ENCODE measurements around the gene PRR30. TPM values are rescaled to one million over a fixed set of nuclear protein-coding genes. Genes with fewer than 3 reads are reported as not detected.

PRR30 gene
- total RNA-seq, 1 donor from 2014 or later, result not detected

DNA sequence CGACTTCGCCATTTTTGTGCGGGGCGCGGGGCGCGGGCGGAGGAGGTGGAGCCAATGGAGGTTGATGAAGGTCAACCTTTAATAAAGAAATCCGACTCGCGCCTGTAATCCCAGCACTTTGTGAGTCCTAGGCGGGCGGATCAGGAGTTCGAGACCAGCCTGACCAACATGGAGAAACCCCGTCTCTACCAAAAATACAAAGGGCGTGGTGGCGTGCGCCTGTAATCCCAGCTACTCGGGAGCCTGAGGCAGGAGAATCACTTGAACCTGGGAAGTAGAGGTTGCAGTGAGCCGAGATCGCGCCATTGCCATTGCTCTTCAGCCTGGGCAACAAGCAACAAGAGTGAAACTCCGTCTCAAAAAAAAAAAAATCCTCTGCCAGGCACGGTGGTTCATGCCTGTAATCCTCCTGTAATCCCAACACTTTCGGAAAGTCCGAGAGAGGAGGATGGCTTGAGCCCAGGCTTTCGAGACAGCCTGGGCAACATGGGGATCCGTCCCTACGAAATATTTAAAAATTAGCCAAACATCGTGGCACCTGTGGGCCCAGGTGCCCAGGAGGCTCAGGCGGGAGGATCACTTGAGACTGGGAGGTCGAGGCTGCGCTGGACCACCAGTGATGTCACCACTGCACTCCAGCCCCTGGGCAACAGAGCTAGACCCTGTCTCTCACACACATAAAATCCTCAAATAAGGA lies 4.3 kb downstream of the PRR30 start:
- Mint-ChIP-seq H3K9me3 (ENCODE audit: unreplicated experiment) (peaks cover 11% of the 10 kb centered on the region), H3K27ac (ENCODE audit: unreplicated experiment) (peak overlapping the region; percentile 38), H3K27me3 (ENCODE audit: unreplicated experiment) (peaks cover 14% of the 10 kb centered on the region), H3K4me3 (ENCODE audit: unreplicated experiment) (peak overlapping the region; percentile 90), H3K36me3 (ENCODE audit: unreplicated experiment) (no peaks in the 10 kb centered on the region), H3K4me1 (ENCODE audit: low read depth, unreplicated experiment) (peaks cover 8% of the 10 kb centered on the region)
- TF ChIP-seq, protein P1, sequence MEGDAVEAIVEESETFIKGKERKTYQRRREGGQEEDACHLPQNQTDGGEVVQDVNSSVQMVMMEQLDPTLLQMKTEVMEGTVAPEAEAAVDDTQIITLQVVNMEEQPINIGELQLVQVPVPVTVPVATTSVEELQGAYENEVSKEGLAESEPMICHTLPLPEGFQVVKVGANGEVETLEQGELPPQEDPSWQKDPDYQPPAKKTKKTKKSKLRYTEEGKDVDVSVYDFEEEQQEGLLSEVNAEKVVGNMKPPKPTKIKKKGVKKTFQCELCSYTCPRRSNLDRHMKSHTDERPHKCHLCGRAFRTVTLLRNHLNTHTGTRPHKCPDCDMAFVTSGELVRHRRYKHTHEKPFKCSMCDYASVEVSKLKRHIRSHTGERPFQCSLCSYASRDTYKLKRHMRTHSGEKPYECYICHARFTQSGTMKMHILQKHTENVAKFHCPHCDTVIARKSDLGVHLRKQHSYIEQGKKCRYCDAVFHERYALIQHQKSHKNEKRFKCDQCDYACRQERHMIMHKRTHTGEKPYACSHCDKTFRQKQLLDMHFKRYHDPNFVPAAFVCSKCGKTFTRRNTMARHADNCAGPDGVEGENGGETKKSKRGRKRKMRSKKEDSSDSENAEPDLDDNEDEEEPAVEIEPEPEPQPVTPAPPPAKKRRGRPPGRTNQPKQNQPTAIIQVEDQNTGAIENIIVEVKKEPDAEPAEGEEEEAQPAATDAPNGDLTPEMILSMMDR (IDR thresholded peaks at IDR 0.05; ENCODE audit: partially characterized antibody, unreplicated experiment), result no peak
- no peak for DNase-seq

DNA sequence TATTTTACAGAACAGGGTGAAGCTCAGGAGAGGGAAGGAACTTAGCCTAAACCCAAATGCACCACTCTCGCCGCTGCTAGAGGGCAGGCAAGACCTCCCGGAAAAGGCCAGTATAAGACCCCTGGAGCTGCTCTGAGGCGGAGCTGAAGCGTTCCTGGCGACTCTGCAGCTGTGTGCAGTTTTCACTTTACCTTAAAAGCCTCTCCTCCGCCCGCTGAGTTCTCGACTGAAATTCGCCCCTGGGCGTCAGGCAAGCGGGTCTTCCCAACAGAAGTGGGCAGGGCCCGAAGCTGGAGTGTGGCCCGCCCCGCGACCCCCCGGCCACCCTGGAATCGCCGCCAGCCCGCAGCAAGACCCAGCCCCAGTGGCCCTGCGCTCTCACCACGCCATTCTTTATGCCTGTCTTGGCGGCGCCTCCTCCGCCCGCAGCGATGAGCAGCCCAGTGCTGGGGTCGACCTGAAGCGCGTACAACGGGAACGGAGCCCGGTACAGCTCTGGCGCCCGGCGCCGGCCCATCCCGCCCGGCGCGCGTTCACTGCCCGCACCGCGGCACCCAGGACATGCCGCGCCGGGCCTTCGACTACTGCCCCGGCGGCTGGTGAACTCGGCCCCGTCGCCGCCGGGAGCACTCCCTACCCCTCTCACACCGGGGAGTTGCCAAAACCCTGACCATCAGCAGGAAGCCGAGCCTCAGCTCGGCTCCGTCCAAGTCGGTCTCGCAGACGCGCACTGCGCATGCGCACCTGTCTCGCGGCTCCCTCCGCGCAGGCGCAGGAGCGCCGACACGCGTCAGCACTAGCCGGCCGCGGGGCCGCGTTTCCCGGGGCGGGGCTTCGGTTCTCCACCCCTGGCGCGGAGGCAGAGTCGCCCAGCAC lies 5.1 kb downstream of the PRR30 start, which contains the start of gene PREB:
Gene PREB (minus strand): TSS at position 732 of the 876 bp plus-strand sequence. CDS start 215 bp downstream, at position 517.
- Mint-ChIP-seq H3K9me3 (ENCODE audit: unreplicated experiment) (peaks cover 8% of the 10 kb centered on the region), H3K27ac (ENCODE audit: unreplicated experiment) (peak within 1 kb of the TSS; percentile 65), H3K4me3 (ENCODE audit: unreplicated experiment) (peak within 1 kb of the TSS; percentile 90), H3K4me1 (ENCODE audit: low read depth, unreplicated experiment) (peaks cover 8% of the 10 kb centered on the region), H3K36me3 (ENCODE audit: unreplicated experiment) (no peaks in the 10 kb centered on the region), H3K27me3 (ENCODE audit: unreplicated experiment) (peaks cover 16% of the 10 kb centered on the region)
- peak; percentile 100 for DNase-seq
- TF ChIP-seq, protein P1 (IDR thresholded peaks at IDR 0.05; ENCODE audit: partially characterized antibody, unreplicated experiment), result no peak

DNA sequence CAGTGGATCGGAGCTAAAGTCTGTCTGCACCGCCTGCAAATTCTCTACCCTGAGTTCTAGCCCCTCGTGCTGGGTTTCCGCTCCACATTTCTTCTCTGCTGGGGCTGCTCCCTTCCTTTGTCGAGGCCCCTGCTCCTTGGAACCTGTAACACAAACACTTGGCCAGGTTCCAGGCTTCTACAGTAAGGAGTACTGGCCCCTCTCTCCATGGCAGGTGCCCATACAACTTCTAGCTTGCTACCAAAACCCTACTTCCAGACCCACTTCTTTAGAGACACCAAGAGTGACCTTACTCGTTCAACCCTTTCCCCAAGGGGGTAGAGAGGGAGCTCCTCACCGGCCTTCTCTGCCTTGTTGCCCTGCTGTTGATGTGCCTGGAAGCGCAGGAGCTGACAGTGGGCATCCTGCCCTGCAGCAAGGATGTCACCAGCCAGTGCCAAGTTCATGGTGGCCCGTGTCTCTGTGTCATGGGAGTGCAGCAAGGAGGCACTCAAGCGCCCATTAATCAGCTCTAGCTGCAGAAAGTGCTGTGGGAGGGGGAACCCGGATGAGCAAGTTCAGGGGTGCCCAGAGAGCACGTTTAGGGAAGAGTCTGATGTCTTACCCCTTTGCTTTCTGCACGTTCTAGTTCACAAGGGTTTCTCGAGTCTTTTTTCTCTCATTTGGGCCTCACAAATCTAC lies 5.9 kb downstream of the PRR30 start:
- peaks cover 8% of the 10 kb centered on the region for H3K9me3 Mint-ChIP-seq (ENCODE audit: unreplicated experiment)
- peaks cover 8% of the 10 kb centered on the region for H3K4me1 Mint-ChIP-seq (ENCODE audit: low read depth, unreplicated experiment)
- peak overlapping the region; percentile 90 for H3K4me3 Mint-ChIP-seq (ENCODE audit: unreplicated experiment)
- no peak for DNase-seq
- TF ChIP-seq, protein P1 (IDR thresholded peaks at IDR 0.05; ENCODE audit: partially characterized antibody, unreplicated experiment), result no peak
- no peak overlapping the region for H3K27ac Mint-ChIP-seq (ENCODE audit: unreplicated experiment)
- no peaks in the 10 kb centered on the region for H3K36me3 Mint-ChIP-seq (ENCODE audit: unreplicated experiment)
- peaks cover 15% of the 10 kb centered on the region for H3K27me3 Mint-ChIP-seq (ENCODE audit: unreplicated experiment)

DNA sequence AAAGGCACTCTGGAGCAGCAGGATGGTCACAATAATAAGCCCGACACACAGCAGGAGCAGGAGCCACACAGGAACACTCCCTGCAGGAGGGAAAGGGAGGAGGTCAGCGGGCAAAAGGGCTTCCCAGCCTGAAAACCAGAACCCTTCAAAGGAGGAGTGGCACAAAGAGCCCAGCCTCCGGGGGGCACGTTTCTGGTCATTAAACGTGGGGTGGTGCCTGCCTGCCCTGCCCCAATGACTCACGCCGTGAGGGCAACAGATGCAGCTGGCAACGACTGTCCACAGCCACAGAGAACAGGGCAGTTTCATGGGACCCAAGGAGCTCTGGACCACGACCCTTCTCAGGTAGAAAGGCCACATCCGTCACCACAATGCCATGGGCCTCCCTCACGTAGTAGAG lies 7.8 kb downstream of the PRR30 start:
- Mint-ChIP-seq H3K9me3 (ENCODE audit: unreplicated experiment) (peaks cover 8% of the 10 kb centered on the region), H3K27me3 (ENCODE audit: unreplicated experiment) (peaks cover 15% of the 10 kb centered on the region), H3K4me1 (ENCODE audit: low read depth, unreplicated experiment) (peaks cover 8% of the 10 kb centered on the region), H3K4me3 (ENCODE audit: unreplicated experiment) (no peak overlapping the region), H3K27ac (ENCODE audit: unreplicated experiment) (no peak overlapping the region), H3K36me3 (ENCODE audit: unreplicated experiment) (no peaks in the 10 kb centered on the region)
- no peak for DNase-seq
- TF ChIP-seq, protein P1 (IDR thresholded peaks at IDR 0.05; ENCODE audit: partially characterized antibody, unreplicated experiment), result no peak
